Stomach (tissue), 9 donors: ENCODE results near the gene ZNRF4. TPM values are rescaled to one million over a fixed set of nuclear protein-coding genes. Genes with fewer than 3 reads are reported as not detected.

Experiments used
- DNase-seq, 2 donors: peaks; one replicate each; pipeline versions ENCODE4 v3.0.0 to v3.0.0-alpha.2; 2013 to 2019
- H3K27ac ChIP-seq, 5 donors: fragments of 200-600 bp in 4 of 5; sonication (generic) in 4 of 5; one replicate each; pipeline ENCODE4 v1.5.1; 2013 to 2019; ENCODE audit warnings: mild to moderate bottlenecking in 1 of 5, moderate library complexity in 1 of 5
- H3K27me3 ChIP-seq, 3 donors: fragments of 200-600 bp; sonication (generic); one replicate each; pipeline ENCODE4 v1.5.1; 2017 to 2019; ENCODE audit warnings: mixed run types in 1 of 3
- H3K36me3 ChIP-seq, 4 donors: fragments of 200-600 bp; sonication (generic); 1 replicate in 3 of 4; 2 replicates in 1 of 4; pipeline ENCODE4 v1.5.1; 2016 to 2019
- H3K4me1 ChIP-seq, 4 donors: fragments of 200-600 bp; sonication (generic); one replicate each; pipeline ENCODE4 v1.5.1; 2016 to 2019
- H3K4me3 ChIP-seq, 4 donors: fragments of 200-600 bp; sonication (generic) in 3 of 4; one replicate each; pipeline ENCODE4 v1.5.1; 2016 to 2019; ENCODE audit warnings: mild to moderate bottlenecking in 1 of 4
- H3K9me3 ChIP-seq, 4 donors: fragments of 200-600 bp; sonication (generic); one replicate each; pipeline ENCODE4 v1.5.1; 2016 to 2019
- EP300 ChIP-seq: sonication (generic); formaldehyde crosslinking; IDR thresholded peaks from one replicate; pipeline ENCODE4 v1.6.1; 2017; ENCODE audit warnings: antibody characterized with exemption
- POLR2A ChIP-seq, 4 donors: fragments of 450-650 bp; IDR thresholded peaks; one replicate each; pipeline ENCODE4 v1.6.1; 2016; ENCODE audit warnings: antibody characterized with exemption in 4 of 4, control low read depth in 2 of 4, mild to moderate bottlenecking in 1 of 4, moderate library complexity in 1 of 4
- POLR2AphosphoS5 ChIP-seq, 3 donors: sonication (generic); formaldehyde crosslinking; IDR thresholded peaks; one replicate each; pipeline ENCODE4 v1.6.1; 2016; ENCODE audit warnings: antibody characterized with exemption in 3 of 3
- WGBS, 5 donors: extraction: QIAGEN DNeasy Blood & Tissue Kit in 3 of 5; methylation state at CpG; one replicate each; pipeline versions ENCODE4 v1.1.5 to v1.1.7; 2013 to 2018; 5-methylcytosine and 5-hydroxymethylcytosine counted together
- intact Hi-C: fragments of 100-400 bp; cut with DNase I; formaldehyde crosslinking; loops from one replicate; pipeline ENCODE4 v1.15.1; 2023; ENCODE audit warnings: low total_unique reads
- polyA plus RNA-seq, 3 donors: library from polyadenylated mRNA; stranded (reverse); fragments of 200-250 nt; gene quantifications; one replicate each; pipeline ENCODE4 v1.2.3, GENCODE V29; 2013
- total RNA-seq, 5 donors: library from RNA; depleted of rRNA; stranded (reverse); fragments of >200 nt; gene quantifications; one replicate each; pipeline versions ENCODE4 v1.1.0 to v1.2.3, GENCODE V29; 2014 to 2016
- TF ChIP-seq, protein P1 (sequence below), 7 experiments: fragments of 450-650 bp in 4 of 7; fragments of 200-600 bp in 3 of 7; sonication (generic) in 3 of 7; IDR thresholded peaks; one replicate each; pipeline ENCODE4 v1.5.1; 2016 to 2019; ENCODE audit warnings: antibody characterized with exemption in 7 of 7, control low read depth in 2 of 7, mild to moderate bottlenecking in 1 of 7
- donor health status: healthy with polysubstance abuse.
- donor health status: Bipolar disorder and iron deficiency.
- donor health status: healthy.

The ZNRF4 gene
- total and polyA plus RNA-seq, 8 donors, result not detected

DNA sequence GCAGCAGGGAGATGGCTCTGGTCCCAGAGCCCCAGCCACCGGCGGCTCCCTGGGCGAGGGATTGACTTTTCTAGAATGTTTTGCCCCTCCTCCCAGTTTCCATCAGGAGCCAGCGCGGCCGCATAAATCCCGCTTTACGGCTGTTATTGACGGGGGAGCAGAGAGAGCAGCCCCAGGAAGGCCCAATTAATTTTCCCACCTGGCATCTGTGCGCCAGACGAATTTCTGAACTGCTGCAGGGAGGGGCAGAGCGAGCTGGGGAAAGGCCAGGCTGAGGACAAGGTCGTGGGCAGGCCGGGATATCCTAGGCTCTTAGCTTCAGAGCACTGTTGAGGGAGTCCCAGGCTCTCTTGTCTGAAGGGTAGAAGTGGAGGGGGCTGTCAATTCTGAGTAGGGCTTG is 24.7 kb downstream of the ZNRF4 start:
- 21 to 51% (median 36%) methylated on average over 7 to 14 of the region's 14 CpGs for whole genome bisulfite sequencing, 5 donors
- intact Hi-C loops, result no loop called here
- H3K27me3 ChIP-seq, result peaks cover 0 to 43% (median 25%) of the 10 kb centered on the region in 3 donors

DNA sequence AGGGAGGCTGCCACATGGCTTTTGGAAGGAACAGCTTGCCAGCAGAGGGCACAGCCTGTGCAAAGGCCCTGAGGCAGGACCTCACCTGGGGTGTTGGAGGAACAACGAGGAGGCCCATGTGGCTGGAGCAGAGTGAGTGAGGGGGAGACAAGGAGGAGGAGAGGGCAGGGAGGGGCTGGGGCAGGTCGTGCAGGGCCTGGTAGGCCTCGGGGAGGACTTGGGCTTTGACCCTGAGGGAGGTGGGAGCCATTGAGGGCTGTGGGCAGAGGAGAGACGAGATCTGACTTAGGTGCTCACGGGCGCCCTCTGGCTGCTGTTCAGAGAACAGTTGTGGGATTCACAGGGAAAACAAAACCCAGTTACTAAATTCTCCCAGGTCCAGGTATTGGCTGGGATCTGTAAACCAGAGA is 25.2 kb downstream of the ZNRF4 start:
- H3K36me3 ChIP-seq, result no peaks in the 10 kb centered on the region
- H3K27ac ChIP-seq, result no peak overlapping the region
- H3K27me3 ChIP-seq, result peaks cover 0 to 47% (median 25%) of the 10 kb centered on the region in 3 donors
- TF ChIP-seq EP300, result no peak
- TF ChIP-seq, protein P1, sequence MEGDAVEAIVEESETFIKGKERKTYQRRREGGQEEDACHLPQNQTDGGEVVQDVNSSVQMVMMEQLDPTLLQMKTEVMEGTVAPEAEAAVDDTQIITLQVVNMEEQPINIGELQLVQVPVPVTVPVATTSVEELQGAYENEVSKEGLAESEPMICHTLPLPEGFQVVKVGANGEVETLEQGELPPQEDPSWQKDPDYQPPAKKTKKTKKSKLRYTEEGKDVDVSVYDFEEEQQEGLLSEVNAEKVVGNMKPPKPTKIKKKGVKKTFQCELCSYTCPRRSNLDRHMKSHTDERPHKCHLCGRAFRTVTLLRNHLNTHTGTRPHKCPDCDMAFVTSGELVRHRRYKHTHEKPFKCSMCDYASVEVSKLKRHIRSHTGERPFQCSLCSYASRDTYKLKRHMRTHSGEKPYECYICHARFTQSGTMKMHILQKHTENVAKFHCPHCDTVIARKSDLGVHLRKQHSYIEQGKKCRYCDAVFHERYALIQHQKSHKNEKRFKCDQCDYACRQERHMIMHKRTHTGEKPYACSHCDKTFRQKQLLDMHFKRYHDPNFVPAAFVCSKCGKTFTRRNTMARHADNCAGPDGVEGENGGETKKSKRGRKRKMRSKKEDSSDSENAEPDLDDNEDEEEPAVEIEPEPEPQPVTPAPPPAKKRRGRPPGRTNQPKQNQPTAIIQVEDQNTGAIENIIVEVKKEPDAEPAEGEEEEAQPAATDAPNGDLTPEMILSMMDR (IDR thresholded peaks at IDR 0.05), result peak in 2 of 7 experiments; percentile 31 to 34
- no peak for TF ChIP-seq POLR2A (IDR thresholded peaks at IDR 0.05)
- TF ChIP-seq POLR2AphosphoS5 (IDR thresholded peaks at IDR 0.05), result no peak
- peaks cover 0 to 16% (median 5%) of the 10 kb centered on the region in 4 donors for H3K4me1 ChIP-seq
- peaks cover 0 to 21% (median 12%) of the 10 kb centered on the region in 4 donors for H3K9me3 ChIP-seq
- DNase-seq, result peak in 1 of 2 donors; percentile 36
- WGBS, 5 donors, result 33 to 50% (median 38%) methylated on average over 6 of the region's 6 CpGs
- H3K4me3 ChIP-seq, result no peak overlapping the region
- intact Hi-C loops, result no loop called here

More for the DNA sequence above, 24.7 kb downstream of the ZNRF4 start:
- Histone ChIP-seq H3K4me3 (no peak overlapping the region), H3K36me3 (no peaks in the 10 kb centered on the region), H3K9me3 (peaks cover 0 to 21% (median 12%) of the 10 kb centered on the region in 4 donors), H3K27ac (no peak overlapping the region), H3K4me1 (peaks cover 0 to 16% (median 5%) of the 10 kb centered on the region in 4 donors)
- DNase-seq, result peak in 1 of 2 donors; percentile 47
- no peak for TF ChIP-seq POLR2AphosphoS5 (IDR thresholded peaks at IDR 0.05)

DNA sequence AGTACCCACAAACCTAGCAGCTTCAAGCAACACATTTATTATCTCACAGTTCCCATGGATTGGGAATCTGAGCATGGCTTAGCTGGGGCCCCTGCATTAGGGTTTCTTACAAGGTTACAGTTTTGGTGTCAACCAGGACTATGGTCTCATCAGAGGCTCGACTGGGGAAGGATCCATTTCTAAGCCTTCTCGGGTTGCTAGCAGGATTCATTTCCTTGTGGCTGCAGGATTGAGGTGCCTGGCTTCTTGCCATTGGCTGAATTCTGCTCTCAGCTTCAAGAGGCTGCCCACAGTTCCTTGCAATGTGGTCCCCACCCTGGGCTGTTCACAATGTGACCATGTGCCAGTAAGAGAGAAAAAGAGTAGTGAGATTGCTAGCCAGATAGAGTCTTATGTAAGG is 26.7 kb downstream of the ZNRF4 start:
- Histone ChIP-seq H3K27ac (no peak overlapping the region), H3K9me3 (peaks cover 0 to 21% (median 12%) of the 10 kb centered on the region in 4 donors), H3K36me3 (no peaks in the 10 kb centered on the region), H3K4me1 (peaks cover 0 to 16% (median 5%) of the 10 kb centered on the region in 4 donors), H3K27me3 (peaks cover 0 to 49% (median 25%) of the 10 kb centered on the region in 3 donors), H3K4me3 (no peak overlapping the region)
- DNase-seq, result no peak
- TF ChIP-seq, protein P1 (IDR thresholded peaks at IDR 0.05), result no peak
- TF ChIP-seq POLR2AphosphoS5 (IDR thresholded peaks at IDR 0.05) (no peak), POLR2A (IDR thresholded peaks at IDR 0.05) (no peak), EP300 (no peak)
- intact Hi-C loops, result no loop called here
- WGBS, 5 donors, result 88 to 95% (median 93%) methylated on average over 2 of the region's 2 CpGs

DNA sequence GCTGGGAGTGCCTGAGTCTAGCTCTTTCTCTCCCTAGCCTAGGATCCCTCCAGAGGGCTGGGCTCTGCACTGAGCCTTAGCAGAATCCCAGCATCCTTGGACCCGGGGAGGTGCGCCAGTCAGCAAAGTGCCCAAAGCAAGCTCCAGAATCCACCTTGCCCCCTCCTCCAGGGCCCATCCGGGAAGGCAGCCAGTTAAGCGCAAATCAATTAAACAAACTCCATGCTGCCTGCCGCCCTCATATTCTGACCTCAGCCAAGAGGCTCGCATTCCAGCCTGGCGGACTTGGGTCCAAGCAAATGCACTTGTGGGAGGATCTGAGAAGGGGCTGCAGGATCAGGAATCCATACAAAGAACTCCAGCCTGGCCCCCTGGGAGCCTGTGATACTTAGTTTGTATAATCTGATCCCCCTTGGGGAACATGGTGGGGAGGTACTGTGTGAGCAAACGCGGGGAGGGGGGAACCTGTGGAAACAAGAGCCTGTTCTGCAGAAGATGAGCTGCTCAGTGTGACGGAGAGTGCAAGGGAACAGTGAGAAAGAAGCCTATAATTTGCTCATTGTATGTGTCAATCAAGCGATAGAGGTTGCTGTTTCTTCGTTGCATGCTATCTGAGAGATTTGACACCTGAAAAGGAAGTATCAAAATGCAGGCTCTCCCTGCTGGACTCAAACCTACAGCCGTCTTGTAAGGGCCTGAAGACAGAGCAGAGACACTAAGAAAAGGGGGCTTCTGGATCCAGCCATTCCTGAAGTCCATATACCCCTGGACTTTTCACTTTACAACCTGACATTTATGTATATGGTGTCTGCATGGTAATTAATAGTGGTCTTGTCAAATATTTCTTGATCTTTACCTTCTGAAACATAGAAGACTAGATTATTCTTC is 29.4 kb downstream of the ZNRF4 start:
- Histone ChIP-seq H3K36me3 (no peaks in the 10 kb centered on the region), H3K4me1 (peaks cover 0 to 14% (median 5%) of the 10 kb centered on the region in 4 donors), H3K9me3 (peaks cover 0 to 21% (median 12%) of the 10 kb centered on the region in 4 donors), H3K27ac (no peak overlapping the region), H3K4me3 (no peak overlapping the region), H3K27me3 (peaks cover 0 to 49% (median 13%) of the 10 kb centered on the region in 3 donors)
- peak; percentile 29 to 86 for DNase-seq
- WGBS, 5 donors, result 16 to 27% (median 19%) methylated on average over 13 of the region's 13 CpGs
- intact Hi-C loops, result no loop called here
- TF ChIP-seq, protein P1 (IDR thresholded peaks at IDR 0.05), result no peak
- TF ChIP-seq POLR2AphosphoS5 (IDR thresholded peaks at IDR 0.05), result no peak
- no peak for TF ChIP-seq POLR2A (IDR thresholded peaks at IDR 0.05)
- TF ChIP-seq EP300, result no peak
